ENCODE data around the gene ANKRD39. TPM values are rescaled to one million over a fixed set of nuclear protein-coding genes. Genes with fewer than 3 reads are reported as not detected.
"Not testable (repeated sequence)": the region's sequence is repeated elsewhere in the genome, so short reads cannot be mapped to it uniquely, and the experiment has no call there.

The ANKRD39 gene
- total RNA-seq, 1 donor, result 5.1 TPM

GRCh38 chr2:96809216-96809882 lies 48.5 kb downstream of the ANKRD39 start:
- Histone ChIP-seq H3K27me3 (ENCODE audit: insufficient read depth, low read length) (no peaks in the 10 kb centered on the region), H3K27ac (ENCODE audit: low read depth, low read length) (no peak overlapping the region), H3K9me3 (ENCODE audit: low read depth, low read length) (no peaks in the 10 kb centered on the region), H3K4me2 (ENCODE audit: insufficient read depth, low read length) (no peak overlapping the region), H3K4me3 (ENCODE audit: insufficient read depth, low read length) (no peak overlapping the region), H3K4me1 (ENCODE audit: insufficient read depth, low read length) (peaks cover 7% of the 10 kb centered on the region), H2AFZ (ENCODE audit: low read length) (no peak overlapping the region), H3K36me3 (ENCODE audit: insufficient read depth, low read length) (no peaks in the 10 kb centered on the region), H3K79me2 (ENCODE audit: insufficient read depth, low read length) (no peaks in the 10 kb centered on the region), H4K20me1 (ENCODE audit: insufficient read depth, low read length) (no peaks in the 10 kb centered on the region)
- no peak for TF ChIP-seq CTCF (IDR thresholded peaks at IDR 0.05; ENCODE audit: extremely low read depth, low read depth, low read length)
- peak; percentile 64 for DNase-seq (ENCODE audit: insufficient read length, low spot score, missing footprints)

GRCh38 chr2:96808176-96808837 lies 49.5 kb downstream of the ANKRD39 start:
- Histone ChIP-seq H3K36me3 (ENCODE audit: insufficient read depth, low read length) (no peaks in the 10 kb centered on the region), H3K9me3 (ENCODE audit: low read depth, low read length) (no peaks in the 10 kb centered on the region), H3K4me3 (ENCODE audit: insufficient read depth, low read length) (no peak overlapping the region), H3K27me3 (ENCODE audit: insufficient read depth, low read length) (no peaks in the 10 kb centered on the region), H3K4me1 (ENCODE audit: insufficient read depth, low read length) (peaks cover 7% of the 10 kb centered on the region), H3K27ac (ENCODE audit: low read depth, low read length) (no peak overlapping the region), H4K20me1 (ENCODE audit: insufficient read depth, low read length) (no peaks in the 10 kb centered on the region), H3K79me2 (ENCODE audit: insufficient read depth, low read length) (no peaks in the 10 kb centered on the region), H2AFZ (ENCODE audit: low read length) (no peak overlapping the region), H3K4me2 (ENCODE audit: insufficient read depth, low read length) (no peak overlapping the region)
- TF ChIP-seq CTCF (IDR thresholded peaks at IDR 0.05; ENCODE audit: extremely low read depth, low read depth, low read length), result no peak
- peak; percentile 52 for DNase-seq (ENCODE audit: insufficient read length, low spot score, missing footprints)

- no peak for TF ChIP-seq CTCF (IDR thresholded peaks at IDR 0.05; ENCODE audit: extremely low read depth, low read depth, low read length)
- Histone ChIP-seq H3K4me2 (ENCODE audit: insufficient read depth, low read length) (no peak overlapping the region), H3K4me1 (ENCODE audit: insufficient read depth, low read length) (peaks cover 5% of the 10 kb centered on the region), H3K4me3 (ENCODE audit: insufficient read depth, low read length) (no peak overlapping the region), H4K20me1 (ENCODE audit: insufficient read depth, low read length) (no peaks in the 10 kb centered on the region), H3K9me3 (ENCODE audit: low read depth, low read length) (no peaks in the 10 kb centered on the region), H2AFZ (ENCODE audit: low read length) (no peak overlapping the region), H3K36me3 (ENCODE audit: insufficient read depth, low read length) (no peaks in the 10 kb centered on the region), H3K27ac (ENCODE audit: low read depth, low read length) (no peak overlapping the region), H3K79me2 (ENCODE audit: insufficient read depth, low read length) (no peaks in the 10 kb centered on the region), H3K27me3 (ENCODE audit: insufficient read depth, low read length) (no peaks in the 10 kb centered on the region)
- no peak for DNase-seq (ENCODE audit: insufficient read length, low spot score, missing footprints)
These were observed 50.7 kb downstream of the ANKRD39 start for GRCh38 chr2:96807127-96807471.

- H3K27me3 ChIP-seq (ENCODE audit: insufficient read depth, low read length), result no peaks in the 10 kb centered on the region
- H2AFZ ChIP-seq (ENCODE audit: low read length), result no peak overlapping the region
- no peak overlapping the region for H3K27ac ChIP-seq (ENCODE audit: low read depth, low read length)
- H3K4me1 ChIP-seq (ENCODE audit: insufficient read depth, low read length), result no peaks in the 10 kb centered on the region
- H3K9me3 ChIP-seq (ENCODE audit: low read depth, low read length), result no peaks in the 10 kb centered on the region
- no peaks in the 10 kb centered on the region for H3K79me2 ChIP-seq (ENCODE audit: insufficient read depth, low read length)
- H3K4me3 ChIP-seq (ENCODE audit: insufficient read depth, low read length), result no peak overlapping the region
- DNase-seq (ENCODE audit: insufficient read length, low spot score, missing footprints), result no peak
- no peak overlapping the region for H3K4me2 ChIP-seq (ENCODE audit: insufficient read depth, low read length)
- no peak for TF ChIP-seq CTCF (IDR thresholded peaks at IDR 0.05; ENCODE audit: extremely low read depth, low read depth, low read length)
- H3K36me3 ChIP-seq (ENCODE audit: insufficient read depth, low read length), result no peaks in the 10 kb centered on the region
- no peaks in the 10 kb centered on the region for H4K20me1 ChIP-seq (ENCODE audit: insufficient read depth, low read length)
These were observed 51.2 kb downstream of the ANKRD39 start for GRCh38 chr2:96806468-96807126.

- not testable (repeated sequence) for DNase-seq (ENCODE audit: insufficient read length, low spot score, missing footprints); H2AFZ ChIP-seq (ENCODE audit: low read length); H3K27me3 ChIP-seq (ENCODE audit: insufficient read depth, low read length); H3K4me3 ChIP-seq (ENCODE audit: insufficient read depth, low read length); H3K4me1 ChIP-seq (ENCODE audit: insufficient read depth, low read length); H3K36me3 ChIP-seq (ENCODE audit: insufficient read depth, low read length); H3K9me3 ChIP-seq (ENCODE audit: low read depth, low read length); H3K27ac ChIP-seq (ENCODE audit: low read depth, low read length); H4K20me1 ChIP-seq (ENCODE audit: insufficient read depth, low read length); H3K79me2 ChIP-seq (ENCODE audit: insufficient read depth, low read length); H3K4me2 ChIP-seq (ENCODE audit: insufficient read depth, low read length)
These were observed 51.9 kb downstream of the ANKRD39 start for GRCh38 chr2:96805946-96806345.

Data from osteoblast (primary cell).